ENCODE measurements around the gene MS4A6A. TPM values are rescaled to one million over a fixed set of nuclear protein-coding genes. Genes with fewer than 3 reads are reported as not detected.
A peak's percentile ranks its signal among the peaks of the same experiment; 100 is the strongest.
"Not testable (repeated sequence)": the region's sequence is repeated elsewhere in the genome, so short reads cannot be mapped to it uniquely, and the experiment has no call there.

MS4A6A gene
- polyA plus RNA-seq, 6 donors from 2014 or later = 1.5 to 11.3 (median 3.3) TPM

DNA sequence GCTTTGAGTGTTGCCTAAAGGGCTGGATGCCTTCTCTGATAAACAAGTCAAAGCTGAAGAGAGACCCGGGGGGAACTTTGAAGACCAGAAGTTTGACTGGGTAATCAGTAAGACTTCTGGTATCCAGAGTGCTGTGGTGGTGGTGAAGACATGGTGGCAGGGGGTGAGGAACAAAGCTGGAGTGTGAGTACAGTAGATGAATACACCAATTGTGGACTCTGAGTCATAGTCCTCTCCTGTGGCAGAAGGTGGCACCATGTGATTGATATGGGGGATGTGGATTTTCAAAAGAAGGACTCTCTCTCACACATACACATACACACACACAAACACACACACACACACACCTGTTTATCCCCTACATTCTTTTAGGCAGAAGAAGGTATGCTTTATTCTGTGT, 12.3 kb downstream of the MS4A6A start:
- ATAC-seq (ENCODE audit: low read depth in 2 of 2) (no peak), DNase-seq (no peak)
- peaks cover 13 to 52% (median 28%) of the 10 kb centered on the region in 7 donors for H3K9me3 Mint-ChIP-seq
- H3K4me3 Mint-ChIP-seq = no peak overlapping the region
- H3K27me3 Mint-ChIP-seq = peaks cover 6 to 15% (median 6%) of the 10 kb centered on the region in 3 donors
- peaks cover 0 to 3% (median under 1%) of the 10 kb centered on the region in 3 donors for H3K4me1 Mint-ChIP-seq
- H3K27ac Mint-ChIP-seq = no peak overlapping the region
- peaks cover 13 to 32% of the 10 kb centered on the region in 2 donors for H3K36me3 Mint-ChIP-seq

- ATAC-seq (ENCODE audit: low read depth in 2 of 2) (no peak), DNase-seq (no peak)
- H3K4me1 Mint-ChIP-seq = peaks cover 0 to 2% (median 0%) of the 10 kb centered on the region in 3 donors
- peaks cover 13 to 62% (median 28%) of the 10 kb centered on the region in 7 donors for H3K9me3 Mint-ChIP-seq
- peaks cover 0 to 15% (median 6%) of the 10 kb centered on the region in 3 donors for H3K27me3 Mint-ChIP-seq
- peaks cover 11 to 32% of the 10 kb centered on the region in 2 donors for H3K36me3 Mint-ChIP-seq
- peak overlapping the region in 1 of 6 donors; percentile 84 for H3K27ac Mint-ChIP-seq
- no peak overlapping the region for H3K4me3 Mint-ChIP-seq
Measured at GRCh38 chr11:60169264-60169915, 13.5 kb downstream of the MS4A6A start.

DNA sequence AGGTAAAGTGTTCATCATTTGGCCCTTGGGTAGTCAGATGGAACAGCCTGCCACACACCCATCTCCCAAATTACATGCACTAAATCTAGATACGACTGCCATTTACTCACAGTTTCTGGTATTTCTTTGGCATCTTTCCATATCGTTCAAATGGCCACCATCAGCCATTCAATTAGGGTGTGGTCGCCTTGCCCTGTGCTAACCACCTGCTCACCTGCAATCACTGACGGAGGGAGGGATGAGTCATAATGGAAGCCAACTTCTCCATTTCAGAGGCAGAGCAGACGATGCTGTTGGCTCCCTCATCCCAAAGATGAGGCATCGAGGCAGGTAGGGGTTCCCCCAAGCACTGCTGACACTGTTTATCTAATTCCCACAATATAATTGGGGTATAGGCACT, 14.6 kb downstream of the MS4A6A start:
- peaks cover 0 to 2% (median 0%) of the 10 kb centered on the region in 3 donors for H3K4me1 Mint-ChIP-seq
- DNase-seq (no peak), ATAC-seq (ENCODE audit: low read depth in 2 of 2) (no peak)
- no peak overlapping the region for H3K27ac Mint-ChIP-seq
- peaks cover 13 to 64% (median 28%) of the 10 kb centered on the region in 7 donors for H3K9me3 Mint-ChIP-seq
- H3K27me3 Mint-ChIP-seq = peaks cover 0 to 15% (median 6%) of the 10 kb centered on the region in 3 donors
- peaks cover 11 to 32% of the 10 kb centered on the region in 2 donors for H3K36me3 Mint-ChIP-seq
- no peak overlapping the region for H3K4me3 Mint-ChIP-seq

DNA sequence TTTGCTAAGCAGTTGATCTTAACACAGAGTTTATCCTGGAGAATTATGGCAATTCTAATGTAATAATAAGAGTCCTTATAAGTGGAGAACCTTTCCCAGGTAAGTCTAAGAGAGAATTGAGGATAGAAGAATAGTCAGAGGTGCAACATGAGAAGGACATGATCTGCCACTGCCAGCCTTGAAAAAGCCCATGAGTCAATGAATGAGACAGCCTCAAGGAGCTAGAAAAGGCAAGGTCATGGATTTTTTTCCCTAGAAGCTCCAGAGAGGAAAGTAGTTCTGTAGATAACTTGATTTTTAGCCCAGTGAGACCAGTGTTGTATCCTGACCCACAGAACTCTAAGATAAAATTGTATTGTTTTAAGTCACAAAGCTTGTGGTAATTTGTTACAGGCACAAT, 16.9 kb downstream of the MS4A6A start:
- Mint-ChIP-seq H3K27ac (no peak overlapping the region), H3K4me1 (peaks cover 0 to 2% (median 0%) of the 10 kb centered on the region in 3 donors), H3K36me3 (peaks cover 11 to 29% of the 10 kb centered on the region in 2 donors), H3K4me3 (no peak overlapping the region), H3K27me3 (peaks cover 0 to 6% (median 5%) of the 10 kb centered on the region in 3 donors), H3K9me3 (peaks cover 12 to 51% (median 28%) of the 10 kb centered on the region in 7 donors)
- no peak for ATAC-seq (ENCODE audit: low read depth in 2 of 2)
- no peak for DNase-seq

- Mint-ChIP-seq H3K27ac (no peak overlapping the region), H3K9me3 (peaks cover 8 to 47% (median 27%) of the 10 kb centered on the region in 7 donors), H3K27me3 (peaks cover 0 to 3% (median under 1%) of the 10 kb centered on the region in 3 donors), H3K4me1 (peaks cover 0 to 2% (median 0%) of the 10 kb centered on the region in 3 donors), H3K36me3 (peaks cover 11 to 25% of the 10 kb centered on the region in 2 donors), H3K4me3 (no peak overlapping the region)
- DNase-seq (no peak), ATAC-seq (ENCODE audit: low read depth in 2 of 2) (no peak)
Measured at GRCh38 chr11:60165538-60165937, 17.3 kb downstream of the MS4A6A start.

- H3K4me3 Mint-ChIP-seq = no peak overlapping the region
- H3K27me3 Mint-ChIP-seq = no peaks in the 10 kb centered on the region
- no peak for ATAC-seq (ENCODE audit: low read depth in 2 of 2)
- H3K36me3 Mint-ChIP-seq = peaks cover 11 to 15% of the 10 kb centered on the region in 2 donors
- H3K4me1 Mint-ChIP-seq = peaks cover 0 to 2% (median 0%) of the 10 kb centered on the region in 3 donors
- DNase-seq = no peak
- peaks cover under 1 to 38% (median 19%) of the 10 kb centered on the region in 7 donors for H3K9me3 Mint-ChIP-seq
- no peak overlapping the region for H3K27ac Mint-ChIP-seq
Measured at GRCh38 chr11:60164550-60165075, 18.3 kb downstream of the MS4A6A start.

DNA sequence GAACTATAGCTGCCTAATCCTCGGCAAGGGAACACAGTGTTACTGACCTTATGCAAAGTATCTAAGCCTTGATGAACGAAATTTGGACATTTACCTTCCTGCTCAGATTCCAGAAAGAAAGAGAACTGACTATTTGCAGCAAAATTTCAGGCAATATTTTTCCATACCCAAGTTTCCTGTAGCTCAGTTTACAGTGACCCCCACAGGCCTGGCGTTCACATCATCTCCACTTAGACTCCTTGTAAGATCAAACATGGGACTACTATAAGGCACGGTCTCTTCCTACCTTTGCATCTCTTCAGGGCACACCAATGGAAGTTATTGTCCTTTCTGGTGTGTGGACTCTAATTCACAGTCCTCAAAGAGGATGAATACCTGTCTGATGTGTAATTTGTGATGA, 21.1 kb downstream of the MS4A6A start:
- ATAC-seq (ENCODE audit: low read depth in 2 of 2) (no peak), DNase-seq (no peak)
- Mint-ChIP-seq H3K27me3 (peaks cover 0 to 8% (median 0%) of the 10 kb centered on the region in 3 donors), H3K4me3 (no peak overlapping the region), H3K4me1 (no peaks in the 10 kb centered on the region), H3K27ac (no peak overlapping the region), H3K9me3 (peaks cover 0 to 13% (median 4%) of the 10 kb centered on the region in 7 donors), H3K36me3 (peaks cover 0 to 5% of the 10 kb centered on the region in 2 donors)

- peaks cover 0 to 15% (median 4%) of the 10 kb centered on the region in 7 donors for H3K9me3 Mint-ChIP-seq
- peaks cover 2 to 3% (median 3%) of the 10 kb centered on the region in 3 donors for H3K4me1 Mint-ChIP-seq
- ATAC-seq (ENCODE audit: low read depth in 2 of 2) = no peak
- no peak for DNase-seq
- H3K27ac Mint-ChIP-seq = no peak overlapping the region
- H3K36me3 Mint-ChIP-seq = peaks cover 0 to 5% of the 10 kb centered on the region in 2 donors
- H3K4me3 Mint-ChIP-seq = no peak overlapping the region
- H3K27me3 Mint-ChIP-seq = peaks cover 0 to 8% (median 0%) of the 10 kb centered on the region in 3 donors
Measured at GRCh38 chr11:60161107-60161506, 21.8 kb downstream of the MS4A6A start.

GRCh38 chr11:60159868-60160267, 23.0 kb downstream of the MS4A6A start:
- no peak for DNase-seq
- Mint-ChIP-seq H3K36me3 (peaks cover 0 to 2% of the 10 kb centered on the region in 2 donors), H3K27me3 (peaks cover 0 to 8% (median 0%) of the 10 kb centered on the region in 3 donors), H3K9me3 (peaks cover 0 to 14% (median 4%) of the 10 kb centered on the region in 7 donors), H3K27ac (no peak overlapping the region), H3K4me3 (no peak overlapping the region), H3K4me1 (peaks cover 4 to 5% (median 4%) of the 10 kb centered on the region in 3 donors)
- ATAC-seq (ENCODE audit: low read depth in 2 of 2) = no peak

- ATAC-seq (ENCODE audit: low read depth in 2 of 2) = no peak
- no peak overlapping the region for H3K27ac Mint-ChIP-seq
- H3K36me3 Mint-ChIP-seq = no peaks in the 10 kb centered on the region
- peaks cover 0 to 8% (median 0%) of the 10 kb centered on the region in 3 donors for H3K27me3 Mint-ChIP-seq
- no peak overlapping the region for H3K4me3 Mint-ChIP-seq
- peaks cover 0 to 8% (median 2%) of the 10 kb centered on the region in 7 donors for H3K9me3 Mint-ChIP-seq
- H3K4me1 Mint-ChIP-seq = peaks cover 4 to 5% (median 4%) of the 10 kb centered on the region in 3 donors
- no peak for DNase-seq
Measured at GRCh38 chr11:60159284-60159683, 23.6 kb downstream of the MS4A6A start.

- Mint-ChIP-seq H3K36me3 (no peaks in the 10 kb centered on the region), H3K27ac (no peak overlapping the region), H3K27me3 (peaks cover 0 to 8% (median 0%) of the 10 kb centered on the region in 3 donors), H3K4me1 (peaks cover 4 to 5% (median 4%) of the 10 kb centered on the region in 3 donors), H3K4me3 (no peak overlapping the region), H3K9me3 (peaks cover 0 to 8% (median 2%) of the 10 kb centered on the region in 7 donors)
- no peak for DNase-seq
- no peak for ATAC-seq (ENCODE audit: low read depth in 2 of 2)
Measured at GRCh38 chr11:60158636-60159035, 24.2 kb downstream of the MS4A6A start.

- Mint-ChIP-seq H3K27ac (no peak overlapping the region), H3K4me3 (peak overlapping the region in 1 of 8 donors; percentile 33), H3K27me3 (peaks cover 0 to 8% (median 3%) of the 10 kb centered on the region in 3 donors), H3K36me3 (no peaks in the 10 kb centered on the region), H3K9me3 (peaks cover 0 to 13% (median 2%) of the 10 kb centered on the region in 7 donors), H3K4me1 (peaks cover 4 to 5% (median 4%) of the 10 kb centered on the region in 3 donors)
- no peak for ATAC-seq (ENCODE audit: low read depth in 2 of 2)
- DNase-seq = no peak
Measured at GRCh38 chr11:60155931-60156330, 27.0 kb downstream of the MS4A6A start.

GRCh38 chr11:60152727-60153126, 30.2 kb downstream of the MS4A6A start:
- DNase-seq; H3K27ac Mint-ChIP-seq; H3K4me3 Mint-ChIP-seq; H3K27me3 Mint-ChIP-seq; H3K36me3 Mint-ChIP-seq; ATAC-seq (ENCODE audit: low read depth in 2 of 2); H3K4me1 Mint-ChIP-seq: not testable (repeated sequence)
- H3K9me3 Mint-ChIP-seq = peaks cover 0 to 13% (median 2%) of the 10 kb centered on the region in 7 donors

- Mint-ChIP-seq H3K4me1 (no peaks in the 10 kb centered on the region), H3K36me3 (no peaks in the 10 kb centered on the region), H3K4me3 (no peak overlapping the region), H3K9me3 (peaks cover 0 to 5% (median 0%) of the 10 kb centered on the region in 7 donors), H3K27me3 (peaks cover 0 to 3% (median 0%) of the 10 kb centered on the region in 3 donors), H3K27ac (no peak overlapping the region)
- ATAC-seq (ENCODE audit: low read depth in 2 of 2) (no peak), DNase-seq (no peak)
Measured at GRCh38 chr11:60150279-60150678, 32.6 kb downstream of the MS4A6A start.

Data from naive B cell (primary cell).